ENCODE results near the gene MRPL23. TPM values are rescaled to one million over a fixed set of nuclear protein-coding genes. Genes with fewer than 3 reads are reported as not detected.

The MRPL23 gene
- total and polyA plus RNA-seq, 2 of the 13 experiments (the other 11 are each of a cell fraction or from before 2014, with no cell fraction given) = 67.8 to 123 TPM

GRCh38 chr11:1931341-1932104 is 15.6 kb upstream of the MRPL23 start:
- POLR2A ChIA-PET = no interaction called here
- DNase-seq (ENCODE audit: low spot score) (no peak), FAIRE-seq (no peak), ATAC-seq (no peak)
- TF ChIP-seq YY1 (IDR thresholded peaks at IDR 0.05; ENCODE audit: insufficient read depth, insufficient replicate concordance, low read depth, low read length) (no peak), ZNF225 (CRISPR knock-in tag; IDR thresholded peaks at IDR 0.05) (no peak), TEAD3 (CRISPR knock-in tag; optimal IDR thresholded peaks at IDR 0.05; ENCODE audit: borderline replicate concordance) (no peak), ZNF138 (CRISPR knock-in tag; IDR thresholded peaks at IDR 0.05; ENCODE audit: low read depth) (no peak), CBX5 (CRISPR knock-in tag; IDR thresholded peaks at IDR 0.05; ENCODE audit: borderline replicate concordance) (no peak)
- BruUV-seq (replicated peaks) = no TSS peak
- H3K36me3 ChIP-seq (replicated peaks in 1 of 2; ENCODE audit: control insufficient read depth in 1 of 2, insufficient read depth in 2 of 2, low read length in 2 of 2) = no peaks in the 10 kb centered on the region
- no peaks in the 10 kb centered on the region for H3K4me1 ChIP-seq (ENCODE audit: insufficient read depth, low read length)
- no peaks in the 10 kb centered on the region for H3K79me2 ChIP-seq (ENCODE audit: insufficient read depth, low read length)
- no peak overlapping the region for H3K27ac ChIP-seq (ENCODE audit: extremely low read length, insufficient read depth, low read length)
- H3K27me3 ChIP-seq (ENCODE audit: control insufficient read depth in 1 of 2, insufficient read depth in 2 of 2, low read length in 2 of 2) = peaks cover 26 to 75% of the 10 kb centered on the region in 2 experiments
- no peaks in the 10 kb centered on the region for H3K9me3 ChIP-seq (ENCODE audit: low read length)
- in situ Hi-C loops (cut with HindIII; ENCODE audit: extremely low pct_ligation_motif_present, low pct_unique_long_range_greater_than_20kb) = no loop called here
- no peak overlapping the region for H3K4me2 ChIP-seq (ENCODE audit: low read depth, low read length)
- CTCF ChIA-PET (ENCODE audit: low intra/inter-chr PET ratio, low total read pairs) = no interaction called here
- intact Hi-C loops (cut with micrococcal nuclease; ENCODE audit: unreplicated experiment) = no loop called here
- WGBS (ENCODE audit: low lambda C conversion rate) = 46% methylated on average over 14 of the region's 18 CpGs
- H3K9ac ChIP-seq (ENCODE audit: insufficient read depth, low read depth, low read length) = no peak overlapping the region
- H2AFZ ChIP-seq (ENCODE audit: low read length) = no peak overlapping the region
- no peaks in the 10 kb centered on the region for H4K20me1 ChIP-seq (ENCODE audit: insufficient read depth, low read length)
- H3K4me3 ChIP-seq (replicated peaks in 1 of 3; ENCODE audit: insufficient read depth in 1 of 3, low read depth in 2 of 3, low read length in 3 of 3) = no peak overlapping the region

DNA sequence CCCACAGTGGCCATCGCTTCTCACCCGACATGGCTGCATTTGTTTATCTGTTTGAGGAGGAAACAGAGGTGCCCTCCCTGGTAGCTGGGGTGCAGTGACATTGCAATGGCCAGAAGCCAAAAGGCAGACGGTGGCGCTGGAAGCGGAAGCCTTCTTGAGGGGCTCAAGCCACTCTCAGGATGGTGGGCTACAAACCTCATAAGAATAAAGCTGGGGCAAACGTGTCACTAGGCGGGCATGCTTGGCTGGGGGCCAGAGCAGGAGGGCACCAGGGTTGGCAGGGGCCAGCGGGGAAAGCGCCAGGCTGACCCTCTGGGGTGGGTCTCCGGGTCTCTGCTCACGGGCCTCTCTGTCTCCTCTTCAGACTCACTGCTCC is 15.0 kb upstream of the MRPL23 start:
- no peak for DNase-seq (ENCODE audit: low spot score)
- in situ Hi-C loops (cut with HindIII; ENCODE audit: extremely low pct_ligation_motif_present, low pct_unique_long_range_greater_than_20kb) (no loop called here), intact Hi-C loops (cut with micrococcal nuclease; ENCODE audit: unreplicated experiment) (no loop called here)
- Histone ChIP-seq H3K79me2 (ENCODE audit: insufficient read depth, low read length) (no peaks in the 10 kb centered on the region), H2AFZ (ENCODE audit: low read length) (no peak overlapping the region), H4K20me1 (ENCODE audit: insufficient read depth, low read length) (no peaks in the 10 kb centered on the region), H3K27me3 (ENCODE audit: control insufficient read depth in 1 of 2, insufficient read depth in 2 of 2, low read length in 2 of 2) (peaks cover 23 to 73% of the 10 kb centered on the region in 2 experiments), H3K27ac (ENCODE audit: extremely low read length, insufficient read depth, low read length) (no peak overlapping the region), H3K4me3 (replicated peaks in 1 of 3; ENCODE audit: insufficient read depth in 1 of 3, low read depth in 2 of 3, low read length in 3 of 3) (no peak overlapping the region), H3K9me3 (ENCODE audit: low read length) (no peaks in the 10 kb centered on the region), H3K4me2 (ENCODE audit: low read depth, low read length) (no peak overlapping the region), H3K9ac (ENCODE audit: insufficient read depth, low read depth, low read length) (no peak overlapping the region), H3K36me3 (replicated peaks in 1 of 2; ENCODE audit: control insufficient read depth in 1 of 2, insufficient read depth in 2 of 2, low read length in 2 of 2) (no peaks in the 10 kb centered on the region), H3K4me1 (ENCODE audit: insufficient read depth, low read length) (no peaks in the 10 kb centered on the region)
- no TSS peak for BruUV-seq (replicated peaks)
- ChIA-PET CTCF (ENCODE audit: low intra/inter-chr PET ratio, low total read pairs) (no interaction called here), POLR2A (no interaction called here)
- FAIRE-seq = no peak
- 34% methylated on average over 7 of the region's 11 CpGs for WGBS (ENCODE audit: low lambda C conversion rate)
- no peak for ATAC-seq
- no peak for TF ChIP-seq ZNF7 (CRISPR knock-in tag; IDR thresholded peaks at IDR 0.05)
- no peak for TF ChIP-seq NCOA2 (CRISPR knock-in tag; IDR thresholded peaks at IDR 0.05)
- TF ChIP-seq, protein P1, sequence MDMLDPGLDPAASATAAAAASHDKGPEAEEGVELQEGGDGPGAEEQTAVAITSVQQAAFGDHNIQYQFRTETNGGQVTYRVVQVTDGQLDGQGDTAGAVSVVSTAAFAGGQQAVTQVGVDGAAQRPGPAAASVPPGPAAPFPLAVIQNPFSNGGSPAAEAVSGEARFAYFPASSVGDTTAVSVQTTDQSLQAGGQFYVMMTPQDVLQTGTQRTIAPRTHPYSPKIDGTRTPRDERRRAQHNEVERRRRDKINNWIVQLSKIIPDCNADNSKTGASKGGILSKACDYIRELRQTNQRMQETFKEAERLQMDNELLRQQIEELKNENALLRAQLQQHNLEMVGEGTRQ (IDR thresholded peaks at IDR 0.05; ENCODE audit: low read depth, low read length) = no peak
- TF ChIP-seq, protein P1 (CRISPR knock-in tag; IDR thresholded peaks at IDR 0.05; ENCODE audit: borderline replicate concordance) = no peak
- TF ChIP-seq ZNF644 (CRISPR knock-in tag; IDR thresholded peaks at IDR 0.05; ENCODE audit: low read depth) = no peak
- TF ChIP-seq GABPA (IDR thresholded peaks at IDR 0.05; ENCODE audit: low read depth, low read length) = no peak
- no peak for TF ChIP-seq GABPA (CRISPR knock-in tag; IDR thresholded peaks at IDR 0.05; ENCODE audit: low read depth)
- no peak for TF ChIP-seq ZNF564 (CRISPR knock-in tag; IDR thresholded peaks at IDR 0.05)
- TF ChIP-seq RFX1 (IDR thresholded peaks at IDR 0.05) = no peak
- TF ChIP-seq MYC (CRISPR knock-in tag; IDR thresholded peaks at IDR 0.05; ENCODE audit: borderline replicate concordance) = no peak
- TF ChIP-seq ZNF367 (CRISPR knock-in tag; IDR thresholded peaks at IDR 0.05; ENCODE audit: borderline replicate concordance) = no peak
- TF ChIP-seq ARNT (IDR thresholded peaks at IDR 0.05) = no peak
- TF ChIP-seq, protein P2, sequence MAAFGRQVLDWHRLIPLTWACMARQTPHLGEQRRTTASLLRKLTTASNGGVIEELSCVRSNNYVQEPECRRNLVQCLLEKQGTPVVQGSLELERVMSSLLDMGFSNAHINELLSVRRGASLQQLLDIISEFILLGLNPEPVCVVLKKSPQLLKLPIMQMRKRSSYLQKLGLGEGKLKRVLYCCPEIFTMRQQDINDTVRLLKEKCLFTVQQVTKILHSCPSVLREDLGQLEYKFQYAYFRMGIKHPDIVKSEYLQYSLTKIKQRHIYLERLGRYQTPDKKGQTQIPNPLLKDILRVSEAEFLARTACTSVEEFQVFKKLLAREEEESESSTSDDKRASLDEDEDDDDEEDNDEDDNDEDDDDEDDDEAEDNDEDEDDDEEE (CRISPR knock-in tag; IDR thresholded peaks at IDR 0.05) = no peak
- TF ChIP-seq PRMT3 (CRISPR knock-in tag; IDR thresholded peaks at IDR 0.05; ENCODE audit: borderline replicate concordance, low read depth) = no peak

Data from HepG2 (cell line).